ENCODE data around the gene AURKAIP1.
"Not testable (repeated sequence)": the region's sequence is repeated elsewhere in the genome, so short reads cannot be mapped to it uniquely, and the experiment has no call there.

Gene AURKAIP1

DNA sequence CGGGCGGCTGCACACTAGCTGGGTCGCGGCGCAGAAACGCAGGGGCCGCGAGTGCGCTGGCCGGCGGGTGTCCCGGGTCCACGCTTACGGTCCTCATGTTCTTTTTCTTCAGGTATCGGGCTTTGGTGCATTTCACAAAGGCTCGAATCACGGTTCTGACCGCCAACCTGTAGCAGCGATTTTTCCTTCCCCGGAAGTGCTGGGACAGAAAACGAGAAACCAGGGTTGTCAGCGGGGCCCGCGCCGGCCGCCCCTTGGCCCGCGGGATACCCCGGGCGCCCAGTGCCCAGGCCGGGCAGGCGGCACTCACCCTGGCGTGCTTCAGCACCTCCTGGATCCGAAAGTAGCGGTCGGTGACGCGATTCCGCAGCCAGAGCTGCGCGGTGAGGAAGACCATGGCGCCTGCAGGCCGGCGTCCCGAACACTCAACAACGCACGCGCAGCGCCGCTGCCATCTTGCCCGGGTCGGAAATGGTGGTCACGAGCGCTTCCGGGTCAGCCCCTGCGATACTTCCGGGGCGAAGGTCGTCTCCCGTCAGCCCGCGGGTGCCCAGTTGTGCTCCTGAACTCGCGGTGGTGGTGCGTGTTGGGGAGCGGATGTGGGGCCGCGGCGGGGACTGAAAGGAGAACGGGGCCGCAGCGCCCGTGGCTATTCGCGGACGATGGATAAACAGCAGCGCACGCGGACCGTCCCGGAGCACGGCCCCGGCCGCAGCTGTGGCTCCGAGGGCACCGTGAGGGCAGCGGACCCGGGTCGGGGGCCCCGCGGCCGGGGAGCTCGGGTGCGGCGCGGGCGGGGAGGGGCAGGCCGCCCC, 32.0 kb upstream of the AURKAIP1 start, which contains the start of gene MRPL20:
Gene MRPL20 (minus strand): TSS at position 473 of the 815 bp plus-strand sequence. CDS start 76 bp downstream, at position 397.
- in situ Hi-C loops (cut with MboI; ENCODE audit: low sequenced_read_pairs) = no loop called here

DNA sequence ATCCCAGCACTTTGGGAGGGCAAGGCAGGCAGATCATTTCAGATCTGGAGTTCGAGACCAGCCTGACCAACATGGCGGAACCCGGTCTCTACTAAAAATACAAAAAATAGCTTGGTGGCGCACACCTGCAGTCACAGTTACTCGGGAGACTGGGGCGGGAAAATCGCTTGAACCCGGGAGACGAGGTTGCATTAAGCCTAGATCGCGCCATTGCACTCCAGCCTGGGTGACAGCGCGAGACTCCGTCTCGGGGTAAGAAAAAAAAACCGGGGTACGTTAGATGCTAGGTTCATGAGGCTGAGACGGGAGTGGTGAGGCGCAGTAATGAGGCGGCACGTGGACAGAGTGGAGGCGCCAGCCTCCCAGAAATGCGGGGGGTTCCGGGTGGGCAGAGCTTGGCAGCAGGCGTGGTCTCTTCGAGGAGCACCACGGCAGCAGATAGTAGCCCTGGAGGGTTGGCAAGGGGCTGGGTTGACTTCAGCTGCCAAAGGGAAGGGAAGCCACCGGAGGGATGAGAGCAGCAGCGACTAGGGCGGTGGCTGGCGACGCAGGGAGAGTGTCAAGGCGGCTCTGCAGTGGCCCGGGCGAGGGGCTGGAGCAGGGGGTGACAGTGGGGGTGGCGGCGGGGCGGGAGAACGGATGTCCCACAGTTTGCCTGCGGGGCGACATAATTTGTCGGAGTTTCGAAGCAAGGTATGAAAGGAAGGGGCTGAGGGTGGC, 31.3 kb upstream of the AURKAIP1 start:
- in situ Hi-C loops (cut with MboI; ENCODE audit: low sequenced_read_pairs) = no loop called here

DNA sequence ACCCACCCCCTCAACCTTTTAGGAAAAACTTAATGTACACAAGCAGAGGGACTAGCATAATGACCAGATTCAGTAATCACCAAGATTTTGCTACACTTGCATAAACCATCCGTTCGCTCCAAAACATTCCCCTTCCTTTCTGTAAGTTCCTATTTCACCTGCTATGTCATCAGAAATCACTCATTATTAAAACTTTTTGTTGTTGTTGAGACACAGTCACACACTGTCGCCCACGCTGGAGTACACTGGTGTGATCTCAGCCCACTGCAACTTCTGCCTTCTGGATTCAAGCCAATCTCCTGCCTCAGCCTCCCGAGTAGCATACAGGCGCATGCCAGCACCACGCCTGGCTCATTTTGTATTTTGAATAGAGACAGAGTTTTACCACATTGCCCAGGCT, 28.6 kb upstream of the AURKAIP1 start:
- in situ Hi-C loops (cut with MboI; ENCODE audit: low sequenced_read_pairs) = no loop called here

DNA sequence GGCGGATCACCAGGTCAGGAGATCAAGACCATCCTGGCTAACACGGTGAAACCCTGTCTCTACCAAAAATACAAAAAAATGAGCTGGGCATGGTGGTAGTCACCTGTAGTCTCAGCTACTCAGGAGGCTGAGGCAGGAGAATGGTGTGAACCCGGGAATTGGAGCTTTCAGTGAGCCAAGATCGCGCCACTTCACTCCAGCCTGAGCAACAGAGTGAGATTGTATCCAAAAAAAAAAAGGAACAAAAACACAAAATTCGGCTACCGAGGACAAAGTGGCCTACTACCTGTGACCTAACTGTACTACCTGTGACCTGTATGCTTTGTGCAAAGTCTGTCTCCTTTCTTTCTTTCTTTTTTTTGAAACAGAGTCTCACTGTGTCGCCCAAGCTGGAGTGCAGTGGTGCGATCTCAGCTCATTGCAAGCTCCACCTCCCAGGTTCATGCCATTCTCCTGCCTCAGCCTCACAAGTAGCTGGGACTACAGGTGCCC, 27.9 kb upstream of the AURKAIP1 start:
- in situ Hi-C loops (cut with MboI; ENCODE audit: low sequenced_read_pairs) = not testable (repeated sequence)

DNA sequence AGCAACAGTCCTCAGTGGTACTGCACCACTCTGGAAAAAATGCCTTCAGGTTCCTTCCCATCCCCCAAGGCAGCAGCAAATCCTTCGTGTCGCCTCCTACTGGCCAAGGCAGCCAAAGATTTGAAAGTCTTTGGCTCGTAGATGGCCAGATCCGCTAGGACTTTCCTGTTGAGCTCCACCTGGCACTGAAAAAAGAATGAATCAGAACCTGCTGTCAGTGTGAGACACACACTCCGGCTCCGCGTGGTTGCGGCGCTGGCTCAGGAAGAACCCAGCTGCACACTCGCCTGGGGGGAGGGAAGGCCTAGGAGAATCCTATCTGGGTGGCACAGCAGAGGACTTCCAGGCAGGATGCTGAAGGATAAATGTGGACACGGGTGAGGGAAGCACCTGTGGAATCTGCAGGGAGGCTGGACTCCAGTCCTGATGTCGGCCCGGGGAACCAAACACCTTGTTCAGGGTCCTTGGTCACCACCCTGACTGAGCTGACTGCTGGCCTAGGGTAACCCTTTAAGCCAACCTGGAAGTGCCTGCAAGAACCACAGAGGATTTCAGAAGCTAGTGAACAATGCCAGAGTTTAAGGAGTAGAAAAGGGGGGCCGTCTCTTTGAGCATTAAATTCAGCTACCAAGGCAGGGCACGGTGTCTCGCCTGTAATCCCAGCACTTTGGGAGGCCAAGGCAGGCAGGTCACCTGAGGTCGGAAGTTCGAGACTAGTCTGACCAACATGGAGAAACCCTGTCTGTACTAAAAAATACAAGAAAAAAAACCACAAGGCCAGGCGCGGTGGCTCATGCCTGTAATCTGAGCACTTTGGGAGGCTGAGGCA, 27.3 kb upstream of the AURKAIP1 start:
- in situ Hi-C loops (cut with MboI; ENCODE audit: low sequenced_read_pairs) = no loop called here

DNA sequence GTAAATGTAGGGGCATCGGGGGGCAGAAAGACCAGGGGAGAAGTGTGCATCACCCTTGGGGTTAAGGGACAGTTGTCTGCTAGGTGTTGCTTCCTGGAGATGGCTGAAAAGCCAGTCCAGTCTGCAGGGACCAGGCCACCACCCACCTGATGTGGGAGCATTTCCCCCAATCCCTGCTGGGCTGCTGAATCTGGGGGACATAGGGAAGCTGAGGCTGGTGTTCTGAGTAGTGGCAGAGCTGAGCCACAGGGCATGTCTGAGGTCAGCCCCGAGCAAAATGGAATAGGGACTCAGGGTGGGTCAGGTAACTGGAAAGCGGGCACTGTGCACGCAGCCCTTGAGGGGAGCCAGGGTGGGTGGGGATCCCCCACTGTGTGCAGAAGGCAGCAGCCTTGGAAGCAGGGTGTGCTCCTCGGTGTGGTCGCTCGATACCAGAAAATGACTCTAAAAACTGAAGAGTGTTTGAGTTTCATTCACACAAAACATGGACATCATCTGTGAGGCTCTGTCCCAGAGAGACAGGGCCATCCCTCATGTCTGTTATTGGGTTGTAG, 26.5 kb upstream of the AURKAIP1 start:
- in situ Hi-C loops (cut with MboI; ENCODE audit: low sequenced_read_pairs) = no loop called here

DNA sequence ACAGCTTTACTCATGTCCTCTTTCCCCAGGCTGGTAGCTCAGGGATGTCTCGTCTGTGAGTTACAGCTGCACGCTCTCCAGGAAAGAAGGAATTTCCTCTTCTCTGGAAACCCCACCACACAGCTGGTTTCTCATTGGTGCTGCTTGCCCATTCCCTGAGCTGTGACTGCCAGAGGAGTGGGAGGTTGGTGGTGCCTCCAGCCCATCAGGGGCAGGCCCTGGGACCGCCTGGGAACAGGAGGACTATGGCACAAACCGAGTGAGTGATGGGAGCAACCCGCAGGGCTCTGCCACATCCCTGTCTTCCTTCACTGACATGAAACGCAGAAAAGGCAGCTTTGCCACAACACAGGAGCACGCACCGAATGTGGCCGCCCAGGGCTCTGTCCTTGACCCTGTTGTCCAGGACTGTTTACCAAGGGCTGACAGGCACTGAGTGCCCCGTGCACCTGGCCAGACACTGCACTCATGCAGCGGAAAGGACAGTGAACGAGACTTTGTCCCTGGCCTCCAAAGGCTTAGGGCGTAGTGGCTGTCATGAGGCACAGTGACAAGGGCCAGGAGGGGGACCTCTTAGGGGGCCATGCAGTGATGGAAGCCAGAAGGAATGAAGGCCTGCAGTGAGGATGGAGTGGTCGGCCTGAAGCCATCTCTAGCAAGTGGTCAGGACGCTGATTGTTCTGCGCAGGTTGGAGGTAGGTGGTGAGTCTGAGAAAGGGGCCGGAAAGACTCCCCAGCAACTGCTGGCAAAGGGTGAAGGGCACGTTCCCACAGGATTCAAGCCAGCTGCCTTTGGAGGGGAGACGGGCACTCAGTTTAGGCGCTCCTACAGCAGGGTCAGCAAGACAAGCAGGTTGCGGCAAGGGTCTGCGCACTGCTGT, 25.8 kb upstream of the AURKAIP1 start:
- in situ Hi-C loops (cut with MboI; ENCODE audit: low sequenced_read_pairs) = no loop called here

DNA sequence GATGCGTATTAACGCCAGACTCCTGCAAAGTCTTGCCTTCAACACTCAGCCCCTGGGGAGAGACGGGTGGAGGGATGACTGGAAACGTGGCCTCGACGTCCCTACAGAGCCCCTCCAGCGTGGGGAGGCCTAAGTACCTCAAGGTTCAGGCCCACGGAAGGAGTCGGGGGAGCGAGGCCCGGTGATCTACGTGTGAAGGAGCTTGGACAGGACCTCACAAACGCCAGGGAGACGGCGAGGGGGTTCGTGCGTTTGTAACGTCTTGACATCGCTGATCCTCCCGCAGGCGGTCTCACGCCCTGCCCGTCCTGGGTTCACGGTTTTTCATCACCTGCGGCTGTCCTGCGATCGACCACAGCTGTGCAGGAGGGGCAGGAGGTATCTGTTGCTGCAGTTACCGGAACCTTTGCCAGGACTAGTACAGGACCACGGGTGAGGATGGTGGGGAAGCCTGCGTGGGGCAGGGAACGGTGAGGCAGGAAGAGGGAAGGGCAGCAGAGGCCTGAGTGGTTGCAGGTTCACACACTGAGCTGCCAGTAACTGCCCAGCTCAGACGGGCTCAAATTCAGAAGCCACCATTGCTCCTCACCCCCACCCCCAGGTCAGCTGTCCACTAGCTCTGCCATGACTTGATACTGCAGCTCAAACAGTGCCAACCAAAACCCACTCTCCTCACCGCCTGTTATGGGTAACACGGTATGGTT, 25.0 kb upstream of the AURKAIP1 start:
- in situ Hi-C loops (cut with MboI; ENCODE audit: low sequenced_read_pairs) = no loop called here

DNA sequence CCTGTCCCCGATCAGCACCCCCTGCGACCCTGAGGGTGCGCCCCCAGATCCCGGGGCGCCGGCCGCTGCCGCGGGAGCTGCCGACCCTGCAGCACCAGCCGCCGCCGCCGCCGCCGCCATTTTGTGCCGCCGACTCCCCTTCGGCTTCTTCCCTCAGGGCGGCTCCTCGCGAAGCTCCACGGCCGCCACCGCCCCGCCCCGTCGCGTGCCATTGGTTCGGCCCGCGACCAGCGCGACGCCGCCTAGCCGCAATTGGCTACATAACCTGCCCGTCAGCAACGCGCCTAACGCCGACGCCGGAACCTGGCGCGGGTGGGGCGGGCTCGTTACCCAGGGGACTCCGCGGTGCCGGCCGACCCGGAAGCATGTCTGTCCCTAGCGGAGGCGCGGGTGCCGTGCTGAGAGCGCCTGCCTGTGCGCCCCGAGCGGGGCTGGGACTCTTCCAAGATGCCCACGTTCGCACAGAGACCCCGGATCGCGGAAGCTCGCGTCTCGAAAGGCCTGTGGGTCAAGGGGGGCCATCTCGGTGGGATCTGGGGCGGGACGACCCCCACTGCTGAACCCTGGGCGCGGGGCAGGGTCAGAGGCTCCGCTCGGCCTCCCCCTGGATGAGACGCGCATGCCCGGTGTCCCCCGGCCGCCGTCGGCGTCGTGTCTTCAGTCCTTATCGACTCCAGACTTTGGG, 24.3 kb upstream of the AURKAIP1 start, which contains the start of gene CCNL2:
Gene CCNL2 (minus strand): TSS at position 149 of the 685 bp plus-strand sequence. CDS start 29 bp downstream, at position 120.
- in situ Hi-C loops (cut with MboI; ENCODE audit: low sequenced_read_pairs) = no loop called here

DNA sequence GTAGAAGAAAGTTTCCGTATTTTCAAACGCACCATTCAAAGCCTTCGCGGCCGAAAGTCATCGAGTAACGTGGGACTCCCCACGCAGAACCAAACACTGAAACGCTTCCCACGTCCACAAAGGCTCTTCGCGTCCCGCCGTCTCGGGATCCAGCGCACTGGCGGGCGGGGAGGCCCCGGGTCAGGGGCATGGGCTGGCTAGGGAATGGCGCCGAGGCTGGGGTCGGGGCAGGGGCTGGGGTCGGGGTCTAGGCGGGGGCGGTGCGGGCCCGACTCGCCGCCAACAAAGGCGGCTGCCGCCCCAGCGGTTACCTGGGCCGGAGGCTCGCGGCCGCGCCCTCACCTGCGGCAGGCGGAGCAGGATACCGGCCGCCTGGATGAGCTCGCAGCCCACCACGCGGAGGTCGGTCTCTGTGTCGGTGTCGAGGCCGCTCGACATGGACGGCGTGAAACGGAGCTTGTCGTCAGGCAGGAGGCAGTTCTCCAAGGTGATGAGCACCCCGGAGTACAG, 23.7 kb upstream of the AURKAIP1 start:
- in situ Hi-C loops (cut with MboI; ENCODE audit: low sequenced_read_pairs) = no loop called here

DNA sequence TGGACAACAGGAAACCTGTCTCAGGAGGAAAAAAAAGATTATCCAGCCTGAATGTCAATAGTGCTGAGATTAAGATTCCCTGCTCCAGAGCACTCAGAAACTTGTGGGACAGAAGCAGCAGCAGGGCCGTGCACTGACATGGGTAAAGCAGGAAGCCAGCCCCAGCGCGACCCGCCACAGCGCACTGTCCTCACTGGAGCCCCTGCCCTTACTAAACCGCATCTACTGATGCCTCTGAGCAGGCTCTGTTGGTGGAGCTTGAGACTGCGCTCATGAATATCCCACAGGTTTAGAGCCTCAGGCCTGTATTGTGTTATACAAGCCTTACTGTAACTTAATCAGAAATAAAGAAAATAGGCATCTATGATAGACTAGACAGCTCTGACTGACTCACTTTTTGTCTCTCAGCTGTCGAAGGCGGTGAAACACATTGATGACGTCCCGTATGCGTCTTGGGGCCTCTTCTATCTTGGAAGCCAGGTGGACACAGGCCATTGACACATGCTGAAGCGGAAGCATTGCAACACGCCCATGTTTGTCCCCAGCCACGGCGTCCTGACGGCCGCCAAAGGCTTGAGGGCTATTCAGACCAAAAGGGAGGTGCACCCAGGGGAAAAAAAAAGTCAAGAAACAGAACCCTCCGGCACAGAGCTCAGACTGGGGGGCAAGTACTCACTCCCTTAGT, 23.0 kb upstream of the AURKAIP1 start:
- in situ Hi-C loops (cut with MboI; ENCODE audit: low sequenced_read_pairs) = no loop called here

DNA sequence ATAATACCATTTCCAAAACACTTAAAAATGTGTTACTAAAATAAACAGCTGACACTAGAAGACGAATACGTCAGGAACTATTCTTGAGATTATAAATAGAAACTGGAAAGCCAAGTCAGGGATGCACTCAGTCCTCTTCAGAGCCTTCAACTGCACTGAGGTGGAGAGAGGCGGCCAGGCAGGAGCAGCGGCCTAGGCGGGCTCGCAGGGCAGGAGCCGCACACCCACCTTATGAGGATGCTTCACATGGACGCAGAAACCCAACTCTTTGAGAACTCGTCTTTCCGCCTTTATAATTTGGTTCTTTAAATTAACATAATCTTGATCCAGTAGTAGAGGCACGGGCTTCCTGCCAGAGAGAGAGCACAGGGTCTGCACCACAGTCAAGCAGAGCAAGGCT, 20.2 kb upstream of the AURKAIP1 start:
- in situ Hi-C loops (cut with MboI; ENCODE audit: low sequenced_read_pairs) = no loop called here

DNA sequence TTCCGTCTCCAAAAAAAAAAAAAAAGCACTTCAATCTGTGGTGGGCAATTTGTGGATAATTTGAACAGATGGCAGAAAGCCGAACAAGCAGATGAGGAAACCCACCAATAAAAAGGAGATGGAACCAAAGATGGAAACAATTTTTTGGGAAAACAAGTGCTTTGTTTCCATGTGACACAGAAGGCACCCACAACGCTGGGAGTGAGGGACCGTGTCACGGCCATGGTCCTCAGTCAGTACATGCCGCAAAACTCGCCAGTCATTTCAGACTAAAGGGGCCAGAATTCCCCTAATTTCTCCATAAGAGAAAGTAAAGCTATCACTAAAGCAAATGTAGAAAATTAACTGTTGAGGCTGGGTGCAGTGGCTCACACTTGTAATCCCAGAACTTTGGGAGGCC, 19.1 kb upstream of the AURKAIP1 start:
- in situ Hi-C loops (cut with MboI; ENCODE audit: low sequenced_read_pairs) = no loop called here

DNA sequence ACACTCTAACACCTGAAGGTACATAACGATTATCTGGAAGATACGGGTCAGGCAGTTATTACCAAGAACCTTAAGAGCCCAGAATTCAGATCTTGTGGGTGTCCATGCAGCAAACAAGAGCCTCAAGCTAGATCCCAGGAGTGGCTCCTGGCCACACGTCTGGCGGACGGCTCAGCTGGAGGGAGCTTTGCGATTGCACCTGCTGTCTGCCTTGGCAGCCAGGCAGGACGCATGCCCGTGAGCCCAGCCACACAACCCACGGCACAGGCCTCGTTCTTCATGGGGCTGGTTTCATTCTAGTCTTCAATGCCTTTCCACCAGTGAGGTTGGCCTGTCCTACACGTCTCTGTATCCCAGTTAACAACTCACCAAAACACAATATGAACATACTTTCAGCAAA, 18.4 kb upstream of the AURKAIP1 start:
- in situ Hi-C loops (cut with MboI; ENCODE audit: low sequenced_read_pairs) = no loop called here

DNA sequence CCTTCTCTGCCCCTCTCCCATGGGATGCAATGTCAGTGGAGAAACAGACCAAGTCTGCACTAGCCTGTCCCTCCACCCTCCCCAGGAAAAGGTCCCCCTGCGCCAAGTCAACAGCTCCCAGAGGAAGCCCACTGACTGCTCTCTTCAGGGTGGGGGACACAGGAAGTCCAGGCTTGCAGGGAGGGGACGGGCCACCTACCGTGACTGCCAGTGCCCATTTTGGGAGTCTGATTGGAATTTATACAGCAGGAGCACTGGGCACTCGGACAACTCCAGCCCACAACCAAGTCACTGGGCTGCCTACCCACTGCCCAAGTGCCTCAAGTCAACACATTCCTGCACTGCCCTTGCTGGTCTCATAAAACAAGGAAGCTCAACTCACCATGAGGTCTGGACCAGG, 18.0 kb upstream of the AURKAIP1 start:
- in situ Hi-C loops (cut with MboI; ENCODE audit: low sequenced_read_pairs) = no loop called here

DNA sequence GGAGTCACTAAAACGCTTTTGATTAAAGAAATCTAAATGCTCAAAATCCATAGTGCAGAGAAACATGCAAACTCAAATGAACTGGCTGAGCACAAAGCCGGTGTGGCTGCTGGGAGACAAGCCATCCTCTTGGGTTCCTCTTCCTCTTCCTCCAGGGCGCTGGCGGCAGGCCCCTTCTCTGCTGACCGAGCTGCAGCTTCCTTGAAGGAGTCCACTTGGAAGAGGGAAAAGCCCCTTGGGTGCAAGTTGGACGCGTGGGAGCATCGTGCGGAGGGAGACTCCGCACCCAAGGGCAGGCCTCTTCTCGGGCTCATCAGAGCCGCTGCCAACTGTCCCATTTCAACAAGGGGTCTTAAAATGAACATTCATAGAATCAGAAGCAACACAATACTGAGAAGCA, 16.2 kb upstream of the AURKAIP1 start:
- in situ Hi-C loops (cut with MboI; ENCODE audit: low sequenced_read_pairs) = no loop called here

DNA sequence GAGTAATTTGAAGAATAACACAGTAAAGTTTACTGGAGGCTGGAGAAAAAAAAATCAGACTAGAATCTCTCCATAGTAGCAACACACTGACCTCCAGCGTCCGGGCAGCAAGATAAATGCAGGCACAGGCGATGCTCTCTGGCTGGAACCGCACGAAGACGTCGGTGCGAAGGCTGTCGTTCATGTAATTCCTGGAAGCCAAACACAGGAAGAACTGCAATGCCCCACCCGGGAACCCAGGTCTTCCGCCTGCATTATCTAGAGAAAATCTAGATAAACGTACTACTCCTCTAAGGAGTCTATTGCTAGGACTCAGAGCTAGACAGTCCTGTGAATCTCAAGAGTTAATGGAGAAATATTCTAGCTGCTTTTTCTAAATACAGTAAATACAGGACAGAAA, 15.7 kb upstream of the AURKAIP1 start:
- in situ Hi-C loops (cut with MboI; ENCODE audit: low sequenced_read_pairs) = no loop called here

DNA sequence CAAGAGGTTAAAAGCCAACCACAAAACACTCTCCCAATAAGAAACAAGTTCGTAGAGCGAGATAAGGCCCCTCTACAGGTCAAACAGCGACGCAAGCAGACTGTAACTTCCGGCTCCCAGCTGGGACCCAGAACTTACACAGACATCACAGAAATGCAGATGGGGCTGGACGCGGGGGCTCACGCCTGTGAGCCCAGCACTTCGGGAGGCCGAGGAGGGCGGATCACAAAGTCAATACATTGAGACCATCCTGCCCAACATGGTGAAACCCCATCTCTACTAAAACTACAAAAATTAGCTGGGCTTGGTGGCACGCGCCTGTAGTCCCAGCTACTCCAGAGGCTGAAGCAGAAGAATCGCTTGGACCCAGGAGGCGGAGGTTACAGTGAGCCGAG, 13.1 kb upstream of the AURKAIP1 start:
- in situ Hi-C loops (cut with MboI; ENCODE audit: low sequenced_read_pairs) = no loop called here

All from HL-60/S4 treated with retinoic acid at 250 ng/mL for 4 days and 3 days (cell line).